Measurements from ENCODE around the gene NRXN3. TPM values are rescaled to one million over a fixed set of nuclear protein-coding genes. Genes with fewer than 3 reads are reported as not detected.

Gene NRXN3
- total RNA-seq, 1 experiment from 2014 or later = not detected

GRCh38 chr14:79413734-79414428, 1243.7 kb downstream of the NRXN3 start:
- in situ Hi-C loops (cut with HindIII; ENCODE audit: low sequenced_read_pairs) = no loop called here
- no peak for DNase-seq (ENCODE audit: low spot score)

- in situ Hi-C loops (cut with HindIII; ENCODE audit: low sequenced_read_pairs) = no loop called here
- no peak for DNase-seq (ENCODE audit: low spot score)
These were observed 1245.6 kb downstream of the NRXN3 start for GRCh38 chr14:79415726-79416125.

GRCh38 chr14:79417961-79418360, 1247.8 kb downstream of the NRXN3 start:
- DNase-seq (ENCODE audit: low spot score) = no peak
- in situ Hi-C loops (cut with HindIII; ENCODE audit: low sequenced_read_pairs) = no loop called here

- peak; percentile 70 for DNase-seq (ENCODE audit: low spot score)
- in situ Hi-C loops (cut with HindIII; ENCODE audit: low sequenced_read_pairs) = no loop called here
These were observed 1248.7 kb downstream of the NRXN3 start for GRCh38 chr14:79418649-79419415.

- DNase-seq (ENCODE audit: low spot score) = peak; percentile 80
- in situ Hi-C loops (cut with HindIII; ENCODE audit: low sequenced_read_pairs) = no loop called here
These were observed 1249.6 kb downstream of the NRXN3 start for GRCh38 chr14:79419571-79420327.

GRCh38 chr14:79420725-79421124, 1250.6 kb downstream of the NRXN3 start:
- in situ Hi-C loops (cut with HindIII; ENCODE audit: low sequenced_read_pairs) = no loop called here

GRCh38 chr14:79421811-79422210, 1251.6 kb downstream of the NRXN3 start:
- no peak for DNase-seq (ENCODE audit: low spot score)
- in situ Hi-C loops (cut with HindIII; ENCODE audit: low sequenced_read_pairs) = no loop called here

More at GRCh38 chr14:79420725-79421124, 1250.6 kb downstream of the NRXN3 start:
- no peak for DNase-seq (ENCODE audit: low spot score)

- in situ Hi-C loops (cut with HindIII; ENCODE audit: low sequenced_read_pairs) = no loop called here
These were observed 1254.3 kb downstream of the NRXN3 start for GRCh38 chr14:79424462-79424861.

GRCh38 chr14:79426103-79426755, 1256.1 kb downstream of the NRXN3 start:
- DNase-seq (ENCODE audit: low spot score) = no peak
- in situ Hi-C loops (cut with HindIII; ENCODE audit: low sequenced_read_pairs) = no loop called here

More at GRCh38 chr14:79424462-79424861, 1254.3 kb downstream of the NRXN3 start:
- no peak for DNase-seq (ENCODE audit: low spot score)

- in situ Hi-C loops (cut with HindIII; ENCODE audit: low sequenced_read_pairs) = no loop called here
These were observed 1262.5 kb downstream of the NRXN3 start for GRCh38 chr14:79432640-79433039.

GRCh38 chr14:79436335-79436734, 1266.2 kb downstream of the NRXN3 start:
- in situ Hi-C loops (cut with HindIII; ENCODE audit: low sequenced_read_pairs) = no loop called here
- DNase-seq (ENCODE audit: low spot score) = no peak

More at GRCh38 chr14:79432640-79433039, 1262.5 kb downstream of the NRXN3 start:
- DNase-seq (ENCODE audit: low spot score) = no peak

- in situ Hi-C loops (cut with HindIII; ENCODE audit: low sequenced_read_pairs) = no loop called here
- no peak for DNase-seq (ENCODE audit: low spot score)
These were observed 1267.8 kb downstream of the NRXN3 start for GRCh38 chr14:79437951-79438350.

- in situ Hi-C loops (cut with HindIII; ENCODE audit: low sequenced_read_pairs) = no loop called here
- no peak for DNase-seq (ENCODE audit: low spot score)
These were observed 1268.6 kb downstream of the NRXN3 start for GRCh38 chr14:79438696-79439342.

- in situ Hi-C loops (cut with HindIII; ENCODE audit: low sequenced_read_pairs) = no loop called here
- DNase-seq (ENCODE audit: low spot score) = peak; percentile 95
These were observed 1272.6 kb downstream of the NRXN3 start for GRCh38 chr14:79442786-79443185.

- in situ Hi-C loops (cut with HindIII; ENCODE audit: low sequenced_read_pairs) = no loop called here
- DNase-seq (ENCODE audit: low spot score) = no peak
These were observed 1273.4 kb downstream of the NRXN3 start for GRCh38 chr14:79443602-79444001.

- DNase-seq (ENCODE audit: low spot score) = no peak
- in situ Hi-C loops (cut with HindIII; ENCODE audit: low sequenced_read_pairs) = no loop called here
These were observed 1278.8 kb downstream of the NRXN3 start for GRCh38 chr14:79448960-79449359.

GRCh38 chr14:79451601-79452000, 1281.4 kb downstream of the NRXN3 start:
- DNase-seq (ENCODE audit: low spot score) = no peak
- in situ Hi-C loops (cut with HindIII; ENCODE audit: low sequenced_read_pairs) = no loop called here

- DNase-seq (ENCODE audit: low spot score) = no peak
- in situ Hi-C loops (cut with HindIII; ENCODE audit: low sequenced_read_pairs) = no loop called here
These were observed 1283.1 kb downstream of the NRXN3 start for GRCh38 chr14:79453276-79453675.

GRCh38 chr14:79464468-79464867, 1294.3 kb downstream of the NRXN3 start:
- no peak for DNase-seq (ENCODE audit: low spot score)
- in situ Hi-C loops (cut with HindIII; ENCODE audit: low sequenced_read_pairs) = no loop called here

Data from G401 (cell line).